H9 (cell line): Measurements from ENCODE around the gene WFDC1. TPM values are rescaled to one million over a fixed set of nuclear protein-coding genes. Genes with fewer than 3 reads are reported as not detected.

Experiments used
- DNase-seq: peaks from one replicate; pipeline ENCODE4 v3.0.0-alpha.2; 2017
- H2AFZ ChIP-seq: one replicate; pipeline ENCODE4 v1.6.1; 2013; ENCODE audit warnings: mild to moderate bottlenecking, low read length, control low read depth, moderate library complexity
- H2AK5ac ChIP-seq: 2 replicates; pipeline ENCODE4 v1.6.1; 2013; ENCODE audit warnings: low read length, control low read depth, mixed read lengths; ENCODE audit not compliant: insufficient read length
- H2BK120ac ChIP-seq: one replicate; pipeline ENCODE4 v1.6.1; 2013; ENCODE audit warnings: low read depth, mild to moderate bottlenecking, low read length, control low read depth, inconsistent platforms; ENCODE audit not compliant: poor library complexity, severe bottlenecking
- H2BK12ac ChIP-seq: 2 replicates; pipeline ENCODE4 v1.6.1; 2013; ENCODE audit warnings: low read length, control low read depth, mixed read lengths, low read depth; ENCODE audit not compliant: insufficient read length
- H2BK15ac ChIP-seq: 2 replicates; pipeline ENCODE4 v1.6.1; 2013; ENCODE audit warnings: low read depth, low read length, control low read depth
- H2BK20ac ChIP-seq: one replicate; pipeline ENCODE4 v1.6.1; 2013; ENCODE audit warnings: low read depth, mild to moderate bottlenecking, low read length, control low read depth, inconsistent platforms; ENCODE audit not compliant: poor library complexity, severe bottlenecking
- H2BK5ac ChIP-seq: 2 replicates; pipeline ENCODE4 v1.6.1; 2013; ENCODE audit warnings: low read length, control low read depth, mixed read lengths; ENCODE audit not compliant: insufficient read length
- H3K14ac ChIP-seq: 2 replicates; pipeline ENCODE4 v1.6.1; 2013; ENCODE audit warnings: low read length, control low read depth; ENCODE audit not compliant: insufficient read depth
- H3K18ac ChIP-seq: 2 replicates; pipeline ENCODE4 v1.6.1; 2013; ENCODE audit warnings: low read depth, mild to moderate bottlenecking, mixed read lengths, low read length, control low read depth; ENCODE audit not compliant: insufficient read length
- H3K23ac ChIP-seq: 2 replicates; pipeline ENCODE4 v1.6.1; 2013; ENCODE audit warnings: low read length, control low read depth, mixed read lengths, low read depth; ENCODE audit not compliant: insufficient read length
- H3K23me2 ChIP-seq: 2 replicates; pipeline ENCODE4 v1.6.1; 2013; ENCODE audit warnings: low read depth, mild to moderate bottlenecking, mixed read lengths, low read length, control low read depth; ENCODE audit not compliant: insufficient read length, poor library complexity, severe bottlenecking
- H3K27ac ChIP-seq: 2 replicates; pipeline ENCODE4 v1.5.1; 2013; ENCODE audit warnings: low read length, control low read depth, mixed read lengths, low read depth; ENCODE audit not compliant: insufficient read length
- H3K27me3 ChIP-seq: 2 replicates; pipeline ENCODE4 v1.6.1; 2013; ENCODE audit warnings: low read length, control low read depth, inconsistent platforms; ENCODE audit not compliant: insufficient read depth
- H3K4ac ChIP-seq: 2 replicates; pipeline ENCODE4 v1.6.1; 2013; ENCODE audit warnings: low read depth, mild to moderate bottlenecking, control low read depth, inconsistent platforms, low read length, moderate library complexity
- H3K4me1 ChIP-seq: 2 replicates; pipeline ENCODE4 v1.6.1; 2013; ENCODE audit warnings: low read length, control low read depth, inconsistent platforms; ENCODE audit not compliant: insufficient read depth
- H3K4me2 ChIP-seq: 2 replicates; pipeline ENCODE4 v1.6.1; 2013; ENCODE audit warnings: low read length, control low read depth, mixed read lengths; ENCODE audit not compliant: insufficient read length, insufficient read depth
- H3K56ac ChIP-seq: 2 replicates; pipeline ENCODE4 v1.6.1; 2013; ENCODE audit warnings: low read depth, mild to moderate bottlenecking, mixed read lengths, low read length, control low read depth; ENCODE audit not compliant: insufficient read length
- H3K79me1 ChIP-seq: 2 replicates; pipeline ENCODE4 v1.6.1; 2013; ENCODE audit warnings: low read depth, mild to moderate bottlenecking, moderate library complexity, low read length, control low read depth, inconsistent platforms; ENCODE audit not compliant: insufficient read depth, poor library complexity, severe bottlenecking
- H3K79me2 ChIP-seq: 2 replicates; pipeline ENCODE4 v1.6.1; 2013; ENCODE audit warnings: low read length, control low read depth, inconsistent platforms; ENCODE audit not compliant: insufficient read depth
- H3K9ac ChIP-seq: 2 replicates; pipeline ENCODE4 v1.6.1; 2013; ENCODE audit warnings: low read length, control low read depth, mixed read lengths; ENCODE audit not compliant: insufficient read length; ENCODE audit errors: extremely low read depth
- H3K9me3 ChIP-seq: one replicate; pipeline ENCODE4 v1.6.1; 2013; ENCODE audit warnings: low read depth, low read length, inconsistent platforms; ENCODE audit not compliant: control insufficient read depth
- H3T11ph ChIP-seq: one replicate; pipeline ENCODE4 v1.6.1; 2013; ENCODE audit warnings: mild to moderate bottlenecking, low read length, control low read depth, inconsistent platforms
- H4K20me1 ChIP-seq: one replicate; pipeline ENCODE4 v1.6.1; 2013; ENCODE audit not compliant: control insufficient read depth, insufficient read length, insufficient read depth
- H4K5ac ChIP-seq: 2 replicates; pipeline ENCODE4 v1.6.1; 2013; ENCODE audit warnings: low read depth, mild to moderate bottlenecking, mixed read lengths, low read length, control low read depth; ENCODE audit not compliant: insufficient read length
- H4K8ac ChIP-seq: replicated peaks from 2 replicates; pipeline ENCODE4 v1.6.1; 2013; ENCODE audit warnings: low read length, control low read depth, mixed read lengths, low read depth; ENCODE audit not compliant: insufficient read length
- H4K91ac ChIP-seq: 2 replicates; pipeline ENCODE4 v1.6.1; 2013; ENCODE audit warnings: low read depth, mild to moderate bottlenecking, moderate library complexity, mixed read lengths, low read length, control low read depth; ENCODE audit not compliant: insufficient read length
- H3K27ac Mint-ChIP-seq, 3 experiments: 2 replicates in 2 of 3; 3 replicates in 1 of 3; pipeline ENCODE4 v1.8.0; 2020 to 2021; ENCODE audit warnings: mixed read lengths in 3 of 3, mild to moderate bottlenecking in 1 of 3, moderate library complexity in 1 of 3
- H3K27me3 Mint-ChIP-seq: 2 replicates; pipeline ENCODE4 v1.8.0; 2021; ENCODE audit warnings: low read depth, mild to moderate bottlenecking, moderate library complexity, mixed read lengths
- H3K36me3 Mint-ChIP-seq, 3 experiments: 2 replicates in 2 of 3; 3 replicates in 1 of 3; pipeline ENCODE4 v1.8.0; 2020 to 2021; ENCODE audit warnings: low read depth in 3 of 3, mixed read lengths in 3 of 3; ENCODE audit not compliant: insufficient read depth in 1 of 3
- H3K4me1 Mint-ChIP-seq, 2 experiments: 2 replicates each; pipeline ENCODE4 v1.8.0; 2020; ENCODE audit warnings: mixed read lengths in 2 of 2
- H3K4me3 Mint-ChIP-seq, 2 experiments: 2 replicates in 1 of 2; 3 replicates in 1 of 2; pipeline ENCODE4 v1.8.0; 2020 to 2021; ENCODE audit warnings: mild to moderate bottlenecking in 2 of 2, mixed read lengths in 2 of 2, moderate library complexity in 1 of 2
- H3K9me3 Mint-ChIP-seq, 2 experiments: 2 replicates in 1 of 2; 3 replicates in 1 of 2; pipeline ENCODE4 v1.8.0; 2020; ENCODE audit warnings: mild to moderate bottlenecking in 2 of 2, mixed read lengths in 2 of 2, moderate library complexity in 1 of 2
- WGBS: extraction: QIAGEN DNeasy Blood & Tissue Kit; methylation state at CpG from one replicate; pipeline ENCODE4 v1.1.7; 2013; ENCODE audit warnings: missing lambda C conversion rate, low lambda C conversion rate, mixed read lengths; ENCODE audit not compliant: insufficient read length; ENCODE audit errors: extremely low coverage; 5-methylcytosine and 5-hydroxymethylcytosine counted together
- total RNA-seq: library from RNA; stranded (reverse); gene quantifications from 2 replicates; pipeline ENCODE4 v1.2.1, GENCODE V29; 2021
- TF ChIP-seq, protein P1 (sequence below): fragments of 200-600 bp; sonication (generic); conservative IDR thresholded peaks from 3 replicates; pipeline ENCODE4 v1.8.0; 2021; ENCODE audit warnings: antibody characterized with exemption, mild to moderate bottlenecking

WFDC1 gene
- total RNA-seq, 1 experiment from 2014 or later: 0.24 TPM

DNA sequence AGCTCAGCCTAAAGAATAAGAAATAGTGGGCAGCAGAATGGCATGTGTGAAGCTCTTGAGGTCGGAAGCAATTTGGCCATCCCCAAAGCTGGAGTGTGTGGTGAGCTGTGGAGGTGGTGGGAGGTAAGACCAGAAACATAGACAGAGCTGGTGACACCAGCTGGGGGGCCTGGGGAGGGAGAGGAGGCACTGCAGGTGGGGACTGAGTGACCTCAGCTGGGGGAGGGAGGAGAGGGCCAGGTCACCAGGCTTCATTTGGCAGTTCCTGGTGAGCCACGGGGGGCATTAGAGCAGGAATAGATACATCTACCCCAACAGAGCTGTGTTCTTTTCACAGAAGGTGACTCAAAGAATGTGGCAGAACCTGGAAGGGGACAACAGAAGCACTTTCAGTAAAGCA lies 31.9 kb downstream of the WFDC1 start:
- Mint-ChIP-seq H3K4me3 (no peak overlapping the region), H3K4me1 (peaks cover 3 to 5% of the 10 kb centered on the region in 2 experiments; a peak in 2 of 4 replicates), H3K9me3 (no peaks in the 10 kb centered on the region), H3K27ac (no peak overlapping the region), H3K27me3 (peaks cover 2% of the 10 kb centered on the region), H3K36me3 (no peaks in the 10 kb centered on the region)
- Histone ChIP-seq H3K23ac (no peak overlapping the region), H4K8ac (no peak overlapping the region), H3K4me2 (no peak overlapping the region), H2BK20ac (no peak overlapping the region), H3K79me2 (no peaks in the 10 kb centered on the region), H3T11ph (no peak overlapping the region), H3K18ac (no peak overlapping the region), H2AFZ (no peak overlapping the region), H3K9ac (no peak overlapping the region), H3K4me1 (no peaks in the 10 kb centered on the region), H4K91ac (no peak overlapping the region), H2AK5ac (no peak overlapping the region), H2BK15ac (no peak overlapping the region), H3K56ac (no peak overlapping the region), H3K14ac (no peak overlapping the region), H3K27ac (no peak overlapping the region), H2BK5ac (no peak overlapping the region), H3K79me1 (no peaks in the 10 kb centered on the region), H3K4ac (no peak overlapping the region), H4K20me1 (no peaks in the 10 kb centered on the region), H4K5ac (no peak overlapping the region), H3K23me2 (no peaks in the 10 kb centered on the region), H3K27me3 (no peaks in the 10 kb centered on the region), H2BK120ac (no peak overlapping the region), H2BK12ac (no peak overlapping the region), H3K9me3 (no peaks in the 10 kb centered on the region)
- TF ChIP-seq, protein P1, sequence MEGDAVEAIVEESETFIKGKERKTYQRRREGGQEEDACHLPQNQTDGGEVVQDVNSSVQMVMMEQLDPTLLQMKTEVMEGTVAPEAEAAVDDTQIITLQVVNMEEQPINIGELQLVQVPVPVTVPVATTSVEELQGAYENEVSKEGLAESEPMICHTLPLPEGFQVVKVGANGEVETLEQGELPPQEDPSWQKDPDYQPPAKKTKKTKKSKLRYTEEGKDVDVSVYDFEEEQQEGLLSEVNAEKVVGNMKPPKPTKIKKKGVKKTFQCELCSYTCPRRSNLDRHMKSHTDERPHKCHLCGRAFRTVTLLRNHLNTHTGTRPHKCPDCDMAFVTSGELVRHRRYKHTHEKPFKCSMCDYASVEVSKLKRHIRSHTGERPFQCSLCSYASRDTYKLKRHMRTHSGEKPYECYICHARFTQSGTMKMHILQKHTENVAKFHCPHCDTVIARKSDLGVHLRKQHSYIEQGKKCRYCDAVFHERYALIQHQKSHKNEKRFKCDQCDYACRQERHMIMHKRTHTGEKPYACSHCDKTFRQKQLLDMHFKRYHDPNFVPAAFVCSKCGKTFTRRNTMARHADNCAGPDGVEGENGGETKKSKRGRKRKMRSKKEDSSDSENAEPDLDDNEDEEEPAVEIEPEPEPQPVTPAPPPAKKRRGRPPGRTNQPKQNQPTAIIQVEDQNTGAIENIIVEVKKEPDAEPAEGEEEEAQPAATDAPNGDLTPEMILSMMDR: no peak
- DNase-seq: no peak
- WGBS: no CpG with 5 or more reads among the region's 2 CpGs
